ENCODE data around the gene ZMAT5.

Gene ZMAT5

DNA sequence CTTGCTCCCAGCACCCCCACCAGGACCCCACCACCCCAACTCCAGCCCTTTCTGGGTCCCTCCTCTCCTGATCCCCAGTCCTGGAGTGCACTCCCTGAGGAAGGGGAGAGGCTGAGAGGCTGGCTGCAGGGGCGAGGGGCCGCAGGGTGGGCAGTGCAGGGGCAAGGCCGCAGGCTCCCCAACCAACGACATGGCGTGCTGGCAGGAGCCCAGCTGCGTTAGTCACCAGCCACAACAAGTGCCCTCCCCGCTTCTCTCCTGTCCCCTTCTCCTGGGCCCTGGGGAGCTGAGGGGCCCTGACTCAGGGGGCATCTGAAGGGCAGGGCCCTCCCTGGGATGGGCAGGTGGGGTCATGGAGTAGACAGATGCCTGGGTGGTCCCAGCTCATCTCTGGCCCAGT is 44.7 kb downstream of the ZMAT5 start:
- in situ Hi-C loops (cut with MboI; ENCODE audit: low sequenced_read_pairs, unreplicated experiment), result no loop called here
- TF ChIP-seq, protein P1, sequence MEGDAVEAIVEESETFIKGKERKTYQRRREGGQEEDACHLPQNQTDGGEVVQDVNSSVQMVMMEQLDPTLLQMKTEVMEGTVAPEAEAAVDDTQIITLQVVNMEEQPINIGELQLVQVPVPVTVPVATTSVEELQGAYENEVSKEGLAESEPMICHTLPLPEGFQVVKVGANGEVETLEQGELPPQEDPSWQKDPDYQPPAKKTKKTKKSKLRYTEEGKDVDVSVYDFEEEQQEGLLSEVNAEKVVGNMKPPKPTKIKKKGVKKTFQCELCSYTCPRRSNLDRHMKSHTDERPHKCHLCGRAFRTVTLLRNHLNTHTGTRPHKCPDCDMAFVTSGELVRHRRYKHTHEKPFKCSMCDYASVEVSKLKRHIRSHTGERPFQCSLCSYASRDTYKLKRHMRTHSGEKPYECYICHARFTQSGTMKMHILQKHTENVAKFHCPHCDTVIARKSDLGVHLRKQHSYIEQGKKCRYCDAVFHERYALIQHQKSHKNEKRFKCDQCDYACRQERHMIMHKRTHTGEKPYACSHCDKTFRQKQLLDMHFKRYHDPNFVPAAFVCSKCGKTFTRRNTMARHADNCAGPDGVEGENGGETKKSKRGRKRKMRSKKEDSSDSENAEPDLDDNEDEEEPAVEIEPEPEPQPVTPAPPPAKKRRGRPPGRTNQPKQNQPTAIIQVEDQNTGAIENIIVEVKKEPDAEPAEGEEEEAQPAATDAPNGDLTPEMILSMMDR (IDR thresholded peaks at IDR 0.05; ENCODE audit: borderline replicate concordance, control extremely low read depth, extremely low read depth, insufficient read depth, missing control alignments), result no peak
- DNase-seq (ENCODE audit: low spot score), result no peak

DNA sequence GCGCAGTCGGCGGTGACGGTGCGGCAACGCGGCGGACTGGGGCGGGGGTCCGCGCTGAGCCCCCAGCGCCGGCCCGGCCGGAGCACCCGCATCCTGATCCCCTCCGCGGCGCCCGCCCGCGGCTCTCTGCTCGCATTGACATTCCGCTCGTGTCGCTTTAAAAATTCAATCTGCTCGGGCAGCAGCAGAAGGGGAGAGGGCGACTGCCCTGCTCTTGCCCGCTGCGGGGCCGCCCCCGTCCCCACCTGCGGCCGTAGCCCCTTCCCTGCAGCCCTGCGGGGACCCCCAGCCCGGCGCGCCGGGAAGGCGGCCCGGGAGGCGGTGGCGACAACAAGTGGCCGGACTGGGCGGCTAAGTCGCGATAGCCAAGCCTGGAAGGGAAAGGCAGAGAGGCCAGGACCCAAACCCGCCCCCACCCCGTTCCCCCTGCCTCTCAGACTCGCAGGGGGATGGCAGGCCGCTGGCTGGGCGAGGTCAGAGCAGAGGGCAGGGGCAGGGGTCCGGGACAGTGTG is 45.9 kb downstream of the ZMAT5 start:
- DNase-seq (ENCODE audit: low spot score), result no peak
- TF ChIP-seq, protein P1 (IDR thresholded peaks at IDR 0.05; ENCODE audit: borderline replicate concordance, control extremely low read depth, extremely low read depth, insufficient read depth, missing control alignments), result no peak
- in situ Hi-C loops (cut with MboI; ENCODE audit: low sequenced_read_pairs, unreplicated experiment), result no loop called here

DNA sequence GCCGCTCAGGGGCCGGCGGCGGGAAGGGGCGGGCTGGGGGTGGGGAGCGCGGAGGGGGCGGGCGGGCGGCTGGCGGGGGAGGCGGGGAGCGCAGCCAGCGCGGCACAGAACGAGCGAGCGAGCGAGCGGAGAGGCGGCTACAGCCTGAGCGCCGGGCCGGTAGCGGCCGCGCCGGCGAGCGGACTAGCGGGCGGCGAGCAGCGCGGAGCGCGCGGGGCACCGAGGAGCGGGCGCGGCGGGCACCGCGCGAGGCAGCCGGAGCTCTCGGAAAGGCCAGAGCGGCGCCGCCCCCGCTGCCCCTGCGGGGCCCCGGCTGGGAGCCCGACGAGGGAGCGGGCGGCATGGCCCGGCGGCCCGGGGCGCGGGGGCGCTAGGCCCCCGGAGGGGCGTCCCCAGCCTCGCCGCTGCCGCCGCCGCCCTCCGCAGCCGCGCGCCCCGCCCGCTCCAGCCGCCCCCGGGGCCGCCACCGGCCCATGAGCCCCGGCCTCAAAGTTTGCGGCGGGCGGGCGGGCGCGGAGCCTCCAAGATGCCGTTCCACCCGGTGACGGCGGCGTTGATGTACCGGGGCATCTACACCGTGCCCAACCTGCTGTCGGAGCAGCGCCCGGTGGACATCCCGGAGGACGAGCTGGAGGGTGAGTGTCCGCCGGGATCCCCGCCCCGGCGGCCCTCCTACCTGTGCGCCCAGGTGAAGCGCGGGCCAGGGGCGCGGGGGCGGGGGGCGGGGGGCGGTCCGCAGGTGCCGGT is 46.7 kb downstream of the ZMAT5 start, which contains the start of gene CABP7:
Gene CABP7, plus strand, starts transcription at position 105 of the 747 bp plus-strand sequence. Its CDS starts 422 bp downstream, at position 527.
- in situ Hi-C loops (cut with MboI; ENCODE audit: low sequenced_read_pairs, unreplicated experiment), result no loop called here

DNA sequence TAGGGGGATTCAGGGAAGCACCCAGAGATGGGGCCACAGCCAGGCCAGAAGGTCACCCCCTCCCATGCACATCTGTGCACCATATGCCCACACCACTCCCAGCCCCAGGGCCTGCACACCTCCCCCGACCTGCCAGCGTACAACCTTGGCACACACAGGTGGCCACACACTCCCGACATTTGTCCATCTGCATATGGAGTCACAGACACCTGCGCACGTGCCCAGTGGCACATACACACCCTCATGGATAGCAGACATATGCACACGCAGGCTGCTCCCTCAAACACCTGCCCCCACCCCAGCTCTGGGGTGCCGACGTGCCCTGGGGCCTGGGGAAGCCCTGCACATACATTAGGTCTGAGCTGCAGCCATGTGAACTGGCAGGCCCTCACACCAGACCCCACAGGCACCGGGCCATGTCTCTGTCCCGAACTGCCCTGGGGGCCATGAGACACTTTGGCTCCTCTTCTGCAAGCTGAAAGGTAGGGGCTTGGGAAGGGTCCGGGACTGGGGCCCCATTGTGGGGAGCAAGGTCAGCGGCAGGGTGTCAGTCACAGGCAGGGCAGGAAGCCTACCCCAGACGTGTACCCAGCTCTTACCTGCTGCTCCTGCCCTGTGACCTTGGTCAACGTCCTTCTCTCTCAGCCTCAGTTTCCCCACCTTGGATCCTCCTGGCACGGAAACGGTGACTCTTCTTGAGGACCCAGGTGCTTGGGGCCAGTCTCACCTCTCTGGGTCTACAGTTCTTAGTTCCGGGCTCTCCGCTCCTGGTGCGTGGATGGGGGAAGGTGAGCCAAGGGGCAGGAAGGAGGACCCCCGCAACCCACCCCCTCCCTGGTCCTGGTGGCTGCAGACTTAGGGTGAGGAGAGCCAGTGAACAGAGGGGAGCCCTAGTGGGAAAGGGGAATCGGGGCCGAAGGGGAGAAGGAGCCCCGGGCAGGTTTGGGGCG is 47.6 kb downstream of the ZMAT5 start:
- in situ Hi-C loops (cut with MboI; ENCODE audit: low sequenced_read_pairs, unreplicated experiment), result no loop called here
- DNase-seq (ENCODE audit: low spot score), result no peak
- TF ChIP-seq, protein P1 (IDR thresholded peaks at IDR 0.05; ENCODE audit: borderline replicate concordance, control extremely low read depth, extremely low read depth, insufficient read depth, missing control alignments), result no peak

More for the DNA sequence above, 46.7 kb downstream of the ZMAT5 start, which contains the start of gene CABP7:
- DNase-seq (ENCODE audit: low spot score), result no peak
- TF ChIP-seq, protein P1 (IDR thresholded peaks at IDR 0.05; ENCODE audit: borderline replicate concordance, control extremely low read depth, extremely low read depth, insufficient read depth, missing control alignments), result no peak

DNA sequence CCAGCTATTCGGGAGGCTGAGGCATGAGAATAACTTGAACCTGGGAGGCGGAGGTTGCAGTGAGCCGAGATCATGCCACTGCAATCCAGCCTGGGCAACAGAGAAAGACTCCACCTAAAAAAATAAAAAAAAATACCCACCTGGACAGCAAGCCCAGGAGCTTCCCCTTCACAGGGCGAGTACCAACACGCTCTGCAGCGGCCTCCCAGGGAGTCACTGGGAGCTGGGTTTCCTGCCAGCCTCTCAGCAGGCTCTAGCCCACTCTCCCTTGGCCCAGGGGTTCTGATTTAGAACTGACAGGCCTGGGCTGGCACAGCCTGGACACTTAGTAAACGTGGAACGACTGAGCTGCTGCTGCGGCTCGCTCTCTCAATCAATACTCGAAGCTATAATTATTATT is 49.0 kb downstream of the ZMAT5 start:
- in situ Hi-C loops (cut with MboI; ENCODE audit: low sequenced_read_pairs, unreplicated experiment), result no loop called here
- TF ChIP-seq, protein P1 (IDR thresholded peaks at IDR 0.05; ENCODE audit: borderline replicate concordance, control extremely low read depth, extremely low read depth, insufficient read depth, missing control alignments), result no peak
- no peak for DNase-seq (ENCODE audit: low spot score)

DNA sequence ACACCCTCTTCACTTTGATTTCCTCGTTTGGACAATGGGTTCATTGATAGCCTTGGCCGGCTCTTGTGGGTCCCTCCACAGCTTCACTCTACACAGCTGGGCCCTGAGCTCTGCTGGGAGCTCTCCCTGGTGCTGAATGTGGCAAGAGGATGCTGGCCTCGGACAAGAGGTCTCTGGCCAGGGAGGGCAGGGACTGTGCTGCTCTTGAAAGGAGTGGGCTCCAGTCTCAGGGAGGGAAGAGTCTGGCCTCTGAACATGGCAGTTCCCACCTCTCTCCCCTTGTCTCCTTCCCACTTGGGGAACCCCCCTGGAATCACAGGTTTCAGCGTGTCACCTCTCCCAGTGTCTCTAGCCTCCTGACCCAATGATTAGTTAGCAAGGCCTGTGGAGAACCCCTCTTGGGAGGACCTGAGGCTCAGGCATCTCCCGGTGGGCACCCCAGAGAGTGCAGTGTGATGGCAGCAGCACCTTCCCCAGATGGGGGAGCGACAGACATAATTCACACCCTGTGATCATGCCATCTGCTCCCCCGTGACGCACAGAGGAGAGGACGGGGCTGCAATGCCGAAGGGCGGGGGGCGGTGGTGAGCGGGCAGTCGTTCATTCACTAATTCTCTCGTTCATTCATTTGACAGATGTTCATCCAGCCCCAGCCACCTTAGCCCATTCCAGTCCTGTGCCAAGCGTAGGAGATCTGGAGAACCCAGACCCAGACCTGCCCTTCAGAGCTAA is 49.8 kb downstream of the ZMAT5 start:
- in situ Hi-C loops (cut with MboI; ENCODE audit: low sequenced_read_pairs, unreplicated experiment), result no loop called here
- TF ChIP-seq, protein P1 (IDR thresholded peaks at IDR 0.05; ENCODE audit: borderline replicate concordance, control extremely low read depth, extremely low read depth, insufficient read depth, missing control alignments), result no peak
- peak; percentile 74 for DNase-seq (ENCODE audit: low spot score)
